D341Med (cell line): ENCODE data around the gene S1PR1.

Experiments used
- DNase-seq: peaks from one replicate; pipeline ENCODE4 v3.0.0; 2012; ENCODE audit warnings: low spot score

The S1PR1 gene

GRCh38 chr1:101280049-101280592 is 43.3 kb downstream of the S1PR1 start:
- DNase-seq: no peak

- DNase-seq: no peak
These were observed 44.3 kb downstream of the S1PR1 start for GRCh38 chr1:101280942-101281654.

- no peak for DNase-seq
These were observed 44.9 kb downstream of the S1PR1 start for GRCh38 chr1:101281751-101282150.

GRCh38 chr1:101282314-101283038 is 45.7 kb downstream of the S1PR1 start:
- DNase-seq: no peak

GRCh38 chr1:101283443-101283842 is 46.6 kb downstream of the S1PR1 start:
- no peak for DNase-seq

GRCh38 chr1:101284021-101284420 is 47.2 kb downstream of the S1PR1 start:
- no peak for DNase-seq

- DNase-seq: no peak
These were observed 47.9 kb downstream of the S1PR1 start for GRCh38 chr1:101284622-101285218.

GRCh38 chr1:101285922-101286570 is 49.2 kb downstream of the S1PR1 start:
- DNase-seq: no peak

- peak; percentile 64 for DNase-seq
These were observed 51.7 kb downstream of the S1PR1 start for GRCh38 chr1:101288491-101288944.

- no peak for DNase-seq
These were observed 53.5 kb downstream of the S1PR1 start for GRCh38 chr1:101290119-101290921.
